ENCODE data around the gene PRIM1.
"Not testable (repeated sequence)": the region's sequence is repeated elsewhere in the genome, so short reads cannot be mapped to it uniquely, and the experiment has no call there.

PRIM1 gene

GRCh38 chr12:56763753-56764657 is 11.9 kb upstream of the PRIM1 start:
- in situ Hi-C loops (cut with MboI; ENCODE audit: low sequenced_read_pairs): loop anchor here (25.0 kb wide), 2 partner anchors 348 to 423 kb away; partner anchors contain the start of gene STAT6

- in situ Hi-C loops (cut with MboI; ENCODE audit: low sequenced_read_pairs): loop anchor here (25.0 kb wide), 2 partner anchors 350 to 425 kb away; partner anchors contain the start of gene STAT6
Observed at GRCh38 chr12:56761812-56762211, 9.7 kb upstream of the PRIM1 start.

- in situ Hi-C loops (cut with MboI; ENCODE audit: low sequenced_read_pairs): loop anchor here (25.0 kb wide), 2 partner anchors 352 to 427 kb away; partner anchors contain the start of gene STAT6
Observed at GRCh38 chr12:56760460-56760859, 8.3 kb upstream of the PRIM1 start.

GRCh38 chr12:56759263-56759908 is 7.3 kb upstream of the PRIM1 start:
- in situ Hi-C loops (cut with MboI; ENCODE audit: low sequenced_read_pairs): loop anchor here (5.0 to 25.0 kb wide), 3 partner anchors 243 to 428 kb away; partner anchors contain the start of gene STAT6

GRCh38 chr12:56758728-56759262 is 6.7 kb upstream of the PRIM1 start:
- in situ Hi-C loops (cut with MboI; ENCODE audit: low sequenced_read_pairs): loop anchor here (5.0 to 25.0 kb wide), 3 partner anchors 244 to 429 kb away; partner anchors contain the start of gene STAT6

- in situ Hi-C loops (cut with MboI; ENCODE audit: low sequenced_read_pairs): loop anchor here (5.0 to 25.0 kb wide), 3 partner anchors 244 to 429 kb away; partner anchors contain the start of gene STAT6
Observed at GRCh38 chr12:56757971-56758370, 5.8 kb upstream of the PRIM1 start.

GRCh38 chr12:56753566-56753965 is 1.4 kb upstream of the PRIM1 start:
- in situ Hi-C loops (cut with MboI; ENCODE audit: low sequenced_read_pairs): loop anchor here (25.0 kb wide), 2 partner anchors 359 to 434 kb away; partner anchors contain the start of gene STAT6

GRCh38 chr12:56750596-56750995 is 1.5 kb downstream of the PRIM1 start:
- in situ Hi-C loops (cut with MboI; ENCODE audit: low sequenced_read_pairs): loop anchor here (25.0 kb wide), 2 partner anchors 362 to 437 kb away; partner anchors contain the start of gene STAT6

- in situ Hi-C loops (cut with MboI; ENCODE audit: low sequenced_read_pairs): loop anchor here (25.0 kb wide), 2 partner anchors 362 to 437 kb away; partner anchors contain the start of gene STAT6
Observed at GRCh38 chr12:56749853-56750252, 2.3 kb downstream of the PRIM1 start.

GRCh38 chr12:56749359-56749758 is 2.8 kb downstream of the PRIM1 start:
- in situ Hi-C loops (cut with MboI; ENCODE audit: low sequenced_read_pairs): no loop called here

GRCh38 chr12:56728139-56728861 is 23.8 kb downstream of the PRIM1 start:
- in situ Hi-C loops (cut with MboI; ENCODE audit: low sequenced_read_pairs): no loop called here

- in situ Hi-C loops (cut with MboI; ENCODE audit: low sequenced_read_pairs): not testable (repeated sequence)
Observed at GRCh38 chr12:56726196-56726675, 25.9 kb downstream of the PRIM1 start.

- in situ Hi-C loops (cut with MboI; ENCODE audit: low sequenced_read_pairs): no loop called here
Observed at GRCh38 chr12:56725723-56726102, 26.4 kb downstream of the PRIM1 start.

- in situ Hi-C loops (cut with MboI; ENCODE audit: low sequenced_read_pairs): no loop called here
Observed at GRCh38 chr12:56724972-56725722, 27.0 kb downstream of the PRIM1 start, which contains the start of gene NACA. NACA (minus strand) TSS chr12:56725299; CDS start chr12:56724521, 778 bp downstream.

- in situ Hi-C loops (cut with MboI; ENCODE audit: low sequenced_read_pairs): no loop called here
Observed at GRCh38 chr12:56724701-56724971, 27.5 kb downstream of the PRIM1 start.

GRCh38 chr12:56723889-56724700 is 28.0 kb downstream of the PRIM1 start:
- in situ Hi-C loops (cut with MboI; ENCODE audit: low sequenced_read_pairs): no loop called here

- in situ Hi-C loops (cut with MboI; ENCODE audit: low sequenced_read_pairs): no loop called here
Observed at GRCh38 chr12:56723352-56723751, 28.8 kb downstream of the PRIM1 start.

- in situ Hi-C loops (cut with MboI; ENCODE audit: low sequenced_read_pairs): no loop called here
Observed at GRCh38 chr12:56722832-56723231, 29.3 kb downstream of the PRIM1 start.

GRCh38 chr12:56721721-56722120 is 30.4 kb downstream of the PRIM1 start:
- in situ Hi-C loops (cut with MboI; ENCODE audit: low sequenced_read_pairs): no loop called here

Data from HL-60/S4 (cell line).